ENCODE results near the gene C1QTNF3. TPM values are rescaled to one million over a fixed set of nuclear protein-coding genes. Genes with fewer than 3 reads are reported as not detected.

Gene C1QTNF3
- polyA plus RNA-seq, 1 experiment: 1.2 TPM

DNA sequence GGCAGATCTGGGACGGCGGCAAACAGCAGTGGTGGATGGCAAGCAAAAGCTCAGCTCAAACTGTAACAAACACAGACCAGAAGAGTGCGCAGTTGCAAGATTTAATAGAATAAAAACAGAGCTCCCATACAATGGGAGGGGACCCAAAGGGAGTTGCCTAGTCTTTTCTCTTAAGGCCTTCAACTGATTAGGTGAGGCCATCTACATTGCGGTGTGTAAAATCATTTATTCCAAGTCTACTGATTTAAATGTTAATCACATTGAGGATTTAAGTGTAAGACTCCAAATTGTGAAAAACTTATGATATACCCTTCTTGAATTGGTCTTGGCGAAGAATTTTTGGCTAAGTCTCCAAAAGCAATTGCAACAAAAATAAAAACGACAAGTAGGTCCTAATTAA lies 21.6 kb upstream of the C1QTNF3 start:
- CTCF ChIA-PET: no interaction called here
- H3K27me3 ChIP-seq (ENCODE audit: control insufficient read depth, insufficient read depth, low read length): no peaks in the 10 kb centered on the region
- no peak overlapping the region for H3K4me3 ChIP-seq (ENCODE audit: low read depth, low read length)
- no peaks in the 10 kb centered on the region; the same call in 1 of the 2 replicates for H3K9me3 ChIP-seq (ENCODE audit: control insufficient read depth, insufficient read depth, low read length)
- TF ChIP-seq, protein P1, sequence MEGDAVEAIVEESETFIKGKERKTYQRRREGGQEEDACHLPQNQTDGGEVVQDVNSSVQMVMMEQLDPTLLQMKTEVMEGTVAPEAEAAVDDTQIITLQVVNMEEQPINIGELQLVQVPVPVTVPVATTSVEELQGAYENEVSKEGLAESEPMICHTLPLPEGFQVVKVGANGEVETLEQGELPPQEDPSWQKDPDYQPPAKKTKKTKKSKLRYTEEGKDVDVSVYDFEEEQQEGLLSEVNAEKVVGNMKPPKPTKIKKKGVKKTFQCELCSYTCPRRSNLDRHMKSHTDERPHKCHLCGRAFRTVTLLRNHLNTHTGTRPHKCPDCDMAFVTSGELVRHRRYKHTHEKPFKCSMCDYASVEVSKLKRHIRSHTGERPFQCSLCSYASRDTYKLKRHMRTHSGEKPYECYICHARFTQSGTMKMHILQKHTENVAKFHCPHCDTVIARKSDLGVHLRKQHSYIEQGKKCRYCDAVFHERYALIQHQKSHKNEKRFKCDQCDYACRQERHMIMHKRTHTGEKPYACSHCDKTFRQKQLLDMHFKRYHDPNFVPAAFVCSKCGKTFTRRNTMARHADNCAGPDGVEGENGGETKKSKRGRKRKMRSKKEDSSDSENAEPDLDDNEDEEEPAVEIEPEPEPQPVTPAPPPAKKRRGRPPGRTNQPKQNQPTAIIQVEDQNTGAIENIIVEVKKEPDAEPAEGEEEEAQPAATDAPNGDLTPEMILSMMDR (IDR thresholded peaks at IDR 0.05; ENCODE audit: low read depth, low read length): no peak
- no peak overlapping the region for H3K27ac ChIP-seq (ENCODE audit: low read depth, low read length)
- no peak for DNase-seq (ENCODE audit: low read depth, low spot score)
- POLR2A ChIA-PET: no interaction called here

DNA sequence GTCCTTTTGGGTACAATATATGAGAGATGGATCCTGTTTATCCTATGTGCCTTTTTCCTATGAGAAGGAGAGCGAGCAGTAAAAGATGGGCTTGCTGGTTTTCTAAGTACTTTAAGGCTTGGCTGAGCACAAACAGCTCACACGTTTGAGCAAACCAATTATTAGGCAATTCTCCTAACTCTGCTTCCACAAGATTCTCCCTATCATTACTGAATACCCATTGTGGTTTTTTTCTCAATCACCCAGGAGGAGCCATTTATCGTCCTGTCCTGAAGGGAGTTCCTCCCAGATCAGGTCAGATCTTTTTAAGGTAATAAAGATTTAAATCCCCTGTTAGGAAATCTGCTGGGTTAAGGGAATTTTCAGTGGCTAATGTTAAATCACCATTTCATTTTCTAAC lies 19.4 kb upstream of the C1QTNF3 start:
- no peak overlapping the region for H3K27ac ChIP-seq (ENCODE audit: low read depth, low read length)
- H3K9me3 ChIP-seq (ENCODE audit: control insufficient read depth, insufficient read depth, low read length): no peaks in the 10 kb centered on the region; the same call in 1 of the 2 replicates
- POLR2A ChIA-PET: no interaction called here
- no peak overlapping the region for H3K4me3 ChIP-seq (ENCODE audit: low read depth, low read length)
- CTCF ChIA-PET: no interaction called here
- no peaks in the 10 kb centered on the region for H3K27me3 ChIP-seq (ENCODE audit: control insufficient read depth, insufficient read depth, low read length)
- TF ChIP-seq, protein P1 (IDR thresholded peaks at IDR 0.05; ENCODE audit: low read depth, low read length): no peak
- no peak for DNase-seq (ENCODE audit: low read depth, low spot score)

- Histone ChIP-seq H3K4me3 (ENCODE audit: low read depth, low read length) (no peak overlapping the region), H3K27ac (ENCODE audit: low read depth, low read length) (no peak overlapping the region), H3K27me3 (ENCODE audit: control insufficient read depth, insufficient read depth, low read length) (no peaks in the 10 kb centered on the region), H3K9me3 (ENCODE audit: control insufficient read depth, insufficient read depth, low read length) (no peaks in the 10 kb centered on the region; the same call in 1 of the 2 replicates)
- ChIA-PET POLR2A (no interaction called here), CTCF (no interaction called here)
- TF ChIP-seq, protein P1 (IDR thresholded peaks at IDR 0.05; ENCODE audit: low read depth, low read length): no peak
- no peak for DNase-seq (ENCODE audit: low read depth, low spot score)
Observed at GRCh38 chr5:34061993-34062392, 19.0 kb upstream of the C1QTNF3 start.

GRCh38 chr5:34059977-34060376 lies 17.0 kb upstream of the C1QTNF3 start:
- ChIA-PET CTCF (no interaction called here), POLR2A (no interaction called here)
- TF ChIP-seq, protein P1 (IDR thresholded peaks at IDR 0.05; ENCODE audit: low read depth, low read length): no peak
- H3K4me3 ChIP-seq (ENCODE audit: low read depth, low read length): no peak overlapping the region
- DNase-seq (ENCODE audit: low read depth, low spot score): no peak
- H3K27me3 ChIP-seq (ENCODE audit: control insufficient read depth, insufficient read depth, low read length): no peaks in the 10 kb centered on the region
- no peak overlapping the region for H3K27ac ChIP-seq (ENCODE audit: low read depth, low read length)
- no peaks in the 10 kb centered on the region; the same call in 1 of the 2 replicates for H3K9me3 ChIP-seq (ENCODE audit: control insufficient read depth, insufficient read depth, low read length)

GRCh38 chr5:34058532-34058931 lies 15.5 kb upstream of the C1QTNF3 start:
- Histone ChIP-seq H3K4me3 (ENCODE audit: low read depth, low read length) (no peak overlapping the region), H3K9me3 (ENCODE audit: control insufficient read depth, insufficient read depth, low read length) (no peaks in the 10 kb centered on the region; the same call in 1 of the 2 replicates), H3K27me3 (ENCODE audit: control insufficient read depth, insufficient read depth, low read length) (no peaks in the 10 kb centered on the region), H3K27ac (ENCODE audit: low read depth, low read length) (no peak overlapping the region)
- ChIA-PET CTCF (no interaction called here), POLR2A (no interaction called here)
- TF ChIP-seq, protein P1 (IDR thresholded peaks at IDR 0.05; ENCODE audit: low read depth, low read length): no peak
- DNase-seq (ENCODE audit: low read depth, low spot score): no peak
